Hindlimb muscle (tissue), 1 donor: ENCODE measurements around the gene PCDH1. TPM values are rescaled to one million over a fixed set of nuclear protein-coding genes. Genes with fewer than 3 reads are reported as not detected.

ENCODE experiments used
- DNase-seq: peaks from one replicate; pipeline ENCODE4 v3.0.0-alpha.2; 2013
- polyA plus RNA-seq: library from polyadenylated mRNA; unstranded; fragments of 120-200 nt; gene quantifications from one replicate; pipeline ENCODE4 v1.2.1, GENCODE V29; 2013; ENCODE audit not compliant: insufficient read length

Gene PCDH1
- polyA plus RNA-seq, 1 donor: 18.8 TPM

DNA sequence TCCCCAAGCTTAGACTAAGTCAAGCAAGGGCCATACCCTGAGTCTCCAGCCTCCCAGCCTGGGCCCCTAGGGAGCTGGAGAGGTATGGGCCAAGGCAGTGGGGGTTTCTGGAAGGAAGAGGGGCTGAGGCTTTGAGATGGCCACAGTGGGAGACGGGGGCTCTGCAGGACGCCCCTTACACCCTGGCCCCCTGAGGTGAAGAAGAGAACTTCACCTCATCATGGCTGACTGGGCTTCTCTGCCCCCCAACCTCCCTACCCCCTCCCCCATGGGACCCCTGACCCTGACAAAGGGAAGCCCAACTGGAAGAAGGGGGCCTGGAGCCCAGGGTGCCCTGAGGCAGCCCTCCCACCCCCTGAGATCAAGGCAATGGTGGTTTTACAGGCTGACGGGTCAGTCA lies 25.8 kb downstream of the PCDH1 start:
- DNase-seq: no peak

DNA sequence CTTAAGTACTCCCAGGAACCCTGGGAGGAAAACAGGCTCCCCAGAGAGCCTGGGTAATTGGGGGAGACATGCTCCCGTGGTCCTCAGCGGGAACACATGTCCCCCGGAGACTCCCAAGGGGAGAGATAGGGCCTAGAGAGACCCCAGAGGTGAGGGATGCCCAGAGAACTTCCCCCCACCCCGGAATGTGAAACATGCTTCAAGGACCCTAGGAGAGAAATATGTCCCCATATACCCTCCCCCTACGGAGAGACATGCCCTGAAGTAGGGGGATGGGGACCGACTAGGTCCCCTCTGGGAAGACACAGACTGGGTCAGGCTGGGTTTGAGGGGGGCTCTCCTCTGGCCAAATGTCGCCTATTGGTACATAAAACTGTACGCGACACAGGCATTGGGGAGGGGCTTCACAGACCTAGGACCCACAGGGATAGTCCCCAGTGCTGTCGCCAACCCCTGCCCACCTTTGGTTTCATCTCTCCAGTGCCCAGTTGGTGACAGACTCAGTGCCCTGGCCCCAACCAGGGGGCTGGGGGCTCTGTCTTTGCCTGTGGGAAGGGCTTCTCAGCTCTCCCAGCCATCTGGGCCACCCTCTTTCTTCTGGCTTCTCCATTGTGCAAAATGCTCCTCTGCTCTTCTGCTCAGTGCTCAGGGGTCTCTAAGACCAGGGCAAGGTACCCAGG lies 26.9 kb downstream of the PCDH1 start:
- DNase-seq: no peak

DNA sequence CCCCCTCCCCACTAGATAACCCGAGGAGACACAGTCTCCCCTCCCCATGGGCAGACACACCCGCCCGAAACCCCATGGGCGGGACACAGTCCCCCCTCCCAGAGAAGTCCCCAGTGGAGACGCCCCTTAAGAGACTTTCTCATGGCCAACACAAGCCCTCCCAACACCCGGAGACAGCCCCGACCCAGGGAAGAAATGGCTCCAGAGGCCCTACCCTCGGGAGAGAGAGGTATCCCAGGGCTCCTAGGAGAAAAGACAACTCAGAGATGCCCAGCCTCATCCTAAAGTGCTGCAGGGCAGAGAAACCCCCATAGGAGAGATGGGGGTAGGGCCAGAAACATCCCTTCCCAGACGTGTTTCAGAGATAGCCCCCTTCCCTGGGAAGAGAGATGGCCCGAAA lies 27.4 kb downstream of the PCDH1 start:
- no peak for DNase-seq

DNA sequence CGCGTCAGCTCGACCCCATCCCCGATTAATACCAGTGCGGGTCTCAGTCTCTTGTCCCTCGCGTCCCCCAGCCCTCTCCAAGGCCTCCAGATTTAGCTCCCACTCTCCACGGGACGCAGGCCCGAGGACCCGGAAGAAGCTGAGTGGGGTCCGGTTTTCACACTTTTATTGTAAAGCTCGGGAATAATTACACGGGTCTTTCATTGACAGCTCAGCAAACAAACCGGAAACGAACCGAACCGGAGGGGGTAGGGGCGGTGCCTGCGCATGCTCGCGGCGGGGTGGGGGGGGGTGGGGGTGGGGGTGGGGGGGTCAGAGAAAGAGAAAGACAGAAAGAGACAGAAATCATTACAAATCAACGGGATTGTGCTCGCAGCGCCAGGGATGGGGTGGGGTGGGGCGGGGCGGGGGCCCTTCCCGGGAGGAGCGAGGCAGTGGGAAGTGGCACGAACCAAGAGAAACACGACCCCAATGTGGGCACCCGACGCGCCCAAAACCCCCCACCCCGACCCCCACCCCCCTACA lies 27.9 kb downstream of the PCDH1 start:
- peak; percentile 47 for DNase-seq

DNA sequence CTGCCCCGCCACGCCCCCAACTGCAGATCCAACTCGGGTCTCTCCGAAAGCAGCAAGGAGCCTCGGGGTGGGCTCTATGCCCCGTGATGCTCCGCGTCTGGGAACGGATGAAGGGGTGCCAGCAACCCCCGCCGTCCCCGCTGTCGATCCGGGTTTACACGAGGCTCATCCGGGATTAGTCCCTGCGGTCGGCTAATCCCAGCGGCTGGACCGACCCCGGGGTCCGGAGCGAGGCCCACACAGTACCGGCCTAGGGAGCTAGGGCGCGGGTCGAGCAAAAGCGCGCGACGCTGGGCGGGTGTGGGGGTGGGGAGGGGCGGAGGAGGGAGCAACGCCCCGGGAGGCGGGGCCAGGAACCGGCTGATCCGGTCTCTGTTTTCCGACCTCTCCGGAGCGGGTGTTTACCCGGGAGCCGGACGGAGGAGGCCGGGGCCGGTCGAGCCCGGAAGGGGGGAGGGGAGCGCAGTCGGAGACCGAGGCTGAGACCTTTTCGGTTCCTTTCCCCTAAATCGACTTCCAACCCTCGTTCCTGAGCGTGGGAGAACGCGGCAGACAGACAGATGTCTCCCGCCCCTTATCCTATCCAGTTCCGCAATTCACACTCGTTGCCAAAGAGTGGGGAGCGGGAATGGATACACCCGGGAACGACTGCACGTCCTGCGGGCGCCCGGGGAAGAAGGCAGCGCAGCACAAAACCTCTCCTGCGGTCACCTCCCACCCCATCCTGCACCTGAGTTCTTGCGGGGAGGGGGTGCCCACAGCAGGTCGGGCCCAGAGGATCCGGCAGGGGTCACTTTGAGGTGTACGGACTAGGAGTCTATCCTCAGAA lies 28.6 kb downstream of the PCDH1 start:
- DNase-seq: peak; percentile 88

DNA sequence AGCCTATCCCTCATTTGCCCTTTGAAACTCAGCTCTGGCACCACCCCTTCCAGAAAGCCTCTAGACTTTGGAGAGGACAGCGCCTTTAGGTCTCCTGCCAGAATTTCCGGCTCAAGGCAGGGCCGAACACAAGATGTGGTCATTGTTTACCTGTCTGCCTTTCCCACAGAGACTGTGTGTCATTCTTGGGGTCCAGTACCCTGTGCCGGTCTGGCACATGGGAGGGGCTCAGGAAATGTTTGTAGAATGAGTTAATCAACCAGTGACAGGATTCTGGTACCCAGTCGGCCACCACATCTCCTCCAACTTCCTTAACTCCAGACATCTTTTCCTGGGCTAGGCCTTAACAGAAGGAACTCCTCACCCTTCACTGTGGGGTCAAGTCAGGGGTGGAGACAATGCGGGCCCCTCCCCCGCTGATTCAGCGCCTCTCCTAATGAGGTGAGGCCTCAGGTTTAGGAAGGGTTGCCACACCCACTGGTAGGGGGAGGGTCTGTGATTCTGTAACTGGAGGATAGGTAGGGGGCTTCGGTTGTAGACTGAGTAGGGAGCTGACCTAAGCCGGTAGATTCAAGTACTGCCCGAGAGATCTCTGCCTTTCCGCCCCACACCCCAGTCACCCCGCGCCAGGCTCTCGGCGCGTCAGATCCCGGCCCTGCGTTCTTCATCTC lies 29.3 kb downstream of the PCDH1 start:
- peak; percentile 19 for DNase-seq

DNA sequence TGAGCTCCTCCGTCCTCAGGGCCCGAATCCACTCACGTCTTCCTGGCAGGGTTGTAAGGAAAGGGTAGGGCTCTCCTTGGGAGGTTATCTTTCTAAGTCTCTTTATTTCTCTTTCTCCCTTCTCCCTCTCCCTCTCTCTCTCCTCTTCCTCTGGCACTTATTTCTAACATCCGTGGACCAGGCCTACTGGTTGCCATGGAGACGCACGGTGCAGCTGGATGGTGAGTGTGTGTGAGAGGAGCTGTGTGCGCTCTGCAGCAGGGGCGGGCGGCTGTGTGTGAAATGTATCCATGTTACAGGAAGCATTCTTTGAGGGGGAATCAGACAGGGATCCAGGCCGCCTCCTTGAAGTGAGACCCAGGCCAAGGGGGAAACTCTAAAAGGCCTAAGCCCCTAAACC lies 32.2 kb downstream of the PCDH1 start:
- no peak for DNase-seq

DNA sequence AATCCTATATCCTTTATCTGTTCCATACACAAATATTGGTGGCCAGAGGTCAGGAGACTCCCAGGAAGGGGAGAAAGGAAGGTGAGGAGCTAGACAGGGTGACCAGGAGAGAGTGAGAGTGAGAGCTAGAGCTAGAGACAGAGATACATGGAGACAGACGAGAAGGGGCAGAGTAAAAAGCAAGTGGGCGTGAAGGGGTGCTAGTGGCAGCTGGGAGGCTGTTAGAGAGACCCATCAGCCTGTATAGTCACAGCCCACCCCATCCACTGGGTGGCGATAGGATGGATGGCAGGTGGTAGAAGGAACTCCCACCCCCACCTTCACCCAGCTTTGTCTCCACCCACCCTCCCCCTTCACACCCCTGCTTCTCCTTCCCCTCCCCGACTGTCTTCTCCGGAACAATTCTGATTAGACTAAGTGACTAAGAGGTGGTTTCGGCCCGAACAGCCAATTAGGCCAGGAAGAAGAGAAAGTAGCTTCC lies 32.8 kb downstream of the PCDH1 start:
- DNase-seq: no peak

DNA sequence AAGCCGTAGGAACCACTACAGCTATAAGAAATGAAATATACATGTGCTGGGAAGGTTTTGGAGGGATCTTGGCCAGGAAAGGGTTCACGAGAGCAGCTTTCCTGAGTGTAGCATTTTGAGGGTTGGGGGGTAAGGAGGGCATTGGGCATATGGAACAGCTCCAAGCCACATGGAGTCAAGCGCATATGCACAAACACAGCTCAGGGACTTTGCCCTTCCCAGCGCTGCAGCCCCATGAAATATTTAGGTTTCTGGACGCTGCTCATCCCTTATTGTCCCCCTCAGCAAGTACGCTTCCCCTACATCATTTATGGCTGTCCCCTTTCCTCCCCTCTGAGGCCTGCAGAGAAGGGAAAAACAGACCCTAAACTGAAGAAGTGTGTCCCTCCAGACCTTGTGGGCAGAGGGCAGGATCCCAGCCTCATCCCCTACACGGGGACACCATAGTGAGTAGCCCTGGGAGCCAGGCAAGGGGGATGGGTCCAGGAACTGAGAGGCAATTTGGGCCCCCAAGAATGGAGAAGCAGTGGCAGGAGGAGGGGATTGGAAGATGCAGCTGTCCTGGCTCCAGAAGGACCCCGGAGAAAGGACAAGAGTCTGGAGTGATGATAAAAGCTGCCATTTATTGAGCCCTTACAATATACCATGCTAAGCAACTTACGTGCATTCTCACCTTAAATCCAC lies 33.7 kb downstream of the PCDH1 start:
- no peak for DNase-seq

DNA sequence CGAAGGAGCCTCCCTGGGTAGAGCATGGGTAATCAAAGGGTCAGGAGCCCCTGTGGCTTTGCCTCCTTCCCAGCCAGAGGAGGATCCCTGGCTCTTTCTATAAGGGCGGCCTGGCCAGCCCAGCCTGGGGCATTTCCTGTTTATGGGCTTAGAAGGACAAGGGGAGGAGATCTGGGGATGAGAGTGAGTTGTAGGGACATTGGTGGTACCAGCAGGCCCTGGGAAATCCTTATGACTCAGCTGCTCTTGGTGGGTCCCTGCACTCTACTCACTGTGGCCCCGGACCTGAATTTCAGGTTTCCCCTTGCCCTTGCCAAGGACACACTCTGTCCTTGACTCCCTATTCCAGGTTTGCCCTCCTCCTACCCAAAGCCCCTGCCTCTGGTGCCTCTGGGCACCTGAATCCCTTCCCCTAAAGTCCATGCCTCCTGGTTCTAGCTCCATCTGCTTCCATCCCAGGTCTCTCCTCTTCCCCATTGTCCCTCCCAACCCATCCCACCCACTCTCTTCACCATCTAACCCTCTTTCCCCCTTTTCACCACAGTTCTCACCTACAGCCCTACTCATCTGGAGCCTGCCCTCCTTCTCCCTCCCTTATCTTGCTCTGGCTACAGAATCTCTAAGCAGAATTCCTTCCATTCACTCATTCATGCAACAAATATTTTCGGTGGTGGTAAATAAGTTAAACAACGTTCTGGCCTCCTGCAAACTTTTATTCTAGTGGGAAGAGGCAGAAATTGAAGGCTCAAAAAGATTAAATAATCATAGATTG lies 34.9 kb downstream of the PCDH1 start:
- DNase-seq: no peak

DNA sequence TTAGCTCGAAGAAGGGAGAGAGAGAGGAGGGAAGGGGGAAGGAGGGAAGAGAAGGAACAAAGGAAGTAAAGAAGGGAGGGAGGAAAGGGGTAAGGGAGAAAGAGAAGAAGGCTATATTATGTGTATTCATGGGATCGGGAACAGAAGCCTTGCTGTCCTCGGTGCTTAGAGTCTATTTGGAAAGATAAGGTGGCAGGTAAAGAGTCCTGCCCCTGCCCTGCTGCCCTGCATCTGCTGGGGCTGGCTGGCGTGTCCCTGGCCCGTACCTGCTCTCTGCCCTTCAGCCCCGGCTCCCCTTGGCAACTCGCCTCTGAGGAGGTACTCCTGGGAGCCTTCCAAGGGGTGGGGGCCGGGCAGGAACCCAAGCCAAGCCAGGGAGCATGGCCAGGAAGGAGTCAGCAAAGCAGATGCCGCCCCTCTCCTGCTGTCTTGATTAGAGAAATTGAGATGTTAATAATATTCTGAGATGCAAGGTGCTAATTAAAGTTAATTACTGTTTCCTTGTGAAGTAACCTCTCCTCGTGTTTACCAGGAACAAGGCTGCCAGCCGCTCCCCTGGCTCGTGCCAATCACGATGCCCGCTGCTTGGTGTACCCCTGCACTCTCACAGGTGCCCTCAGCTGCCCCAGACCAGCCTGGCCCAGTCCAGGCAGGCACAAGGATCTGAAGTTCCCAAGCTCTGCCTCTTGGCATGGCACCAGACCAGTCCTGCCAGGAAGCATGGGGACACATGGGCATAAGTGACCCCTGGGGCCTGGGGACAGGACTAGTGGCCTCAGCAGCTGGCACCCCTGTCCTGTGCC lies 36.6 kb downstream of the PCDH1 start:
- no peak for DNase-seq

DNA sequence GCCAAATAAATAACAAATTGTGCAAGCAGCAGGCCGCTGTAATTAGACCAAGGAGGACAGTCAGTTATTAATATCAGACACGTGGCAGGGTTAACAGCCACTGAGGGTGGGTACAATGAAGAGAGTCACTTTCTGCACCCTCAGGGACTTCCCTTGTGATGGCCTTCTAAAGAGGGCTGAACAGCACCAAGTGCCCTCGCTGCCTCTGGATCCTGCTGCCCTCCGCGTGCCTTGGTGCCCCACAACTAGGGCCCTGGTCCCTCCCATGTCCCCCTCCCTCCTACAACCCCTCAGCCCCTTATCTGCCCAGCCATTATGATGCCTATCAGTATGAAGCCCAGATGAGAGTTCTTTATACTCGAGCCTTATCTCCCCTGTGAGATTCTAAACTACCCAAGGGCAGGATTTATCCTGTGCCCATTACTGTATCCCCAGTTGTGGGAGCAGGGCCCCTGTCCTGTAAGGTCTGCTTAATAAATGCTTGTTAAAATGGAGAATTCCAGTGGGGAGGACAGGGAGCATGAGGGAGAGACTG lies 37.3 kb downstream of the PCDH1 start:
- no peak for DNase-seq

DNA sequence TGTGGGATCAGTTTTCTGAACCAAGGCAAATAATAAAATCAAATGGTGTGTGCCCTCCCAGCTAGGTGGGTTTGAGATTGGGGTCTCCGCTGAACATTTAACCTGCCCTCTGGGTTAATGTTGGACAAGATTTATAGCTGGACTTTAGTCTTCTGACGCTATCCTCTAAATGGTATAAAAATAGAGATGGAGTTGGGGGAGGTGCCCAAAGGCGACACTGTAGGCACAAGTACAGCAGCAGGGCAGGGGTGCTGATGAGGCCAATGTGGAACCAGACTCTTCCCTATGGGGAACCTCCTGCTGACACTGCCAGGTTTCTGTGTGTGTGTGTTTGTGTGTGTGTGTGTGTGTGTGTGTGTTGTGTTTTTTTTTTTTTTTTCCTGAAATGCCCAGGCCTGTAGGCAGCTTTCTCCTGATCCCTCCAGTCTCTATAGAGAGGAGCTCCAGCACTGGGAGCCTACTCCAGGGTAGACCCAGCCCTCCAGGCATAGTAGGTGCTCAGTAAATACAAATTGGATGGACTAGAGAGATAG lies 37.9 kb downstream of the PCDH1 start:
- no peak for DNase-seq

DNA sequence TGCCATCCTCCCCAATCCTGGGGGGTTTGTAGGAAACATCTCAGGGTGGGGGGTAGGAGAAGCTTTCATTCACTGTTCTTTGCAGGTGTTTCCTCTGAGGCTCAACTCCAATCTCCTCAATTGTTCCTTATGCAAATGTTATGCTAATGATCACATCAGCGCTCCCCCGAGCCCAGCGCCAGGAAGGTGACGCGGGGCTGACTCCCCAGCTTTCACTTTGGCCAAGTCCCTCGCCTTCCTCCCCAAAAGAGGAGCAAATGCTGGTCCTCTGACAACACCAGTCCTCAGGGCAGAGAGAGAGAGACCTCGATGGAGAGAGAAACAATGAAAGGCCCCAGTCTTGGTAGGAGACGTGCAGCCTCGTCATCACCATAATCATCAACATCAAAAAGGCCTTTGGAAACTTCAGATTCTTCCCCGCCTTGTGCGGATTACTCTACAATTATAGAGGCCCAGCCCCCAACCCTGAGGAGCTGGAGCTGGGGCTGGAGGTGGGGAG lies 39.1 kb downstream of the PCDH1 start:
- no peak for DNase-seq

DNA sequence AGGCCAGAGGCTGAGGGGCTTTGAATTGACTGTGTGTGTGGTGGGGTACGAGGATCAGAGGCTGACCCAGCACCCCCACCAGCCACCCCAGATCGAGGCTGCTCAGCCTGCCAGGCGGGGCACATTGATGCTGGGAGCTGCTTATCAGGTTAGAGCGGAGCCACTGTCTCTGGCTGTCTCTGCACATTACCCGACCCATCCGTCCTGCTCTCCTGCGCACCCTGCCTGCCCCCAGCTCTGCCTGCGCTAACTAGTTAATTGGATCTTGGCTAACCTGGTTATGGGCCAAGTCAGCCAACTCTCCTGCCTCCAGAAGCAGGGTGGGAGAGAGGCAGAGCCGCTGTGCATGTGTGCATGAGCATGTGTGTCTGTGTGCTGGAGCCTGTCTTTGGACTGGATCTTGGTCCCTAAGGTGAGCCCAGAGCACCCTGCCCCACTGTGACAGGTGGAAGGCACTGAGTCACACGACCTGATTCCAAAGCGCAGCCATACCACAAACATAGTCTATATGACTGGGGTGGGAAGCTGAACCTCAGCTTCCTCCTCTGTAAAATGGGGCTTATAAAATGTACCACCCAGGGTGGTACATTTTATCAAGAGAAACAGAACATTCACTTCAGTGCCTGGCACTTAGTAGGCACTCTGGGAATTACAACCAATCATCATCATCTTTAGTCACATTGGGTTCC lies 39.7 kb downstream of the PCDH1 start:
- no peak for DNase-seq

DNA sequence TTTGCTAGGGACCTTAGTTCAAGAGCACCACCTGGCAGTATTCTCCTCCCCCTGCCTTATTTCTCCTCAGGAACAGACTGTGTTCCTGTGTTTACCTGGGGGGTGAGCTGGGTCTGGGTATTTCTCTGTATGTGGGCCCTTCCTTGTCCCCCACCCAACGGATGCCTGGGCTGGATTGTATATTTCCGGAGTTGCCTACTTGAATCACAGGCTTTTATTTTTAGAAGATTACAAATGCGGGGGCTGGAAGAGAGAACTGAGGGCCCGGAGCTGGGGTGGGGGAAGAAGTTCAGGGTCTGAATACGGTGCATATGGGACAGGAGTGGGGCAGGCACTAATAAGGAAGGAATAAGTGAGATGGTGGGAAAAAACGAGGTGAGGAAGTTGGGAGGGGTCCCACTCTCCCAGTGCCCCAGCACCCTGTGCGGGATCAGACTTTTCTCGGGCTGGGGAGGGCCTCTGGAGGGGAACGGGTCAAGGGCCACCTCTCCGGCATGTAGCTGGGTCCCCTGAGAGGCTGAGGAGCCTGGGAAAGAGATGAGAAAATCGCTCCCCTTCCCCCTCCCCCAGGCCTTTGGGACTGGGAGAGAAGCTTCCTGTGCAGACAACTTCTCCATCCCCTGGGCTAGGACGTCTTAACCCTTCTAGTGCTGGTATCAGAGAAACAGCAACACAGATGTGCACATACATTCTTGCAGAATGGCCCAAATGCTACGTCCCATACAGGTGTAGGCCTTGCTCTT lies 42.1 kb downstream of the PCDH1 start:
- no peak for DNase-seq

DNA sequence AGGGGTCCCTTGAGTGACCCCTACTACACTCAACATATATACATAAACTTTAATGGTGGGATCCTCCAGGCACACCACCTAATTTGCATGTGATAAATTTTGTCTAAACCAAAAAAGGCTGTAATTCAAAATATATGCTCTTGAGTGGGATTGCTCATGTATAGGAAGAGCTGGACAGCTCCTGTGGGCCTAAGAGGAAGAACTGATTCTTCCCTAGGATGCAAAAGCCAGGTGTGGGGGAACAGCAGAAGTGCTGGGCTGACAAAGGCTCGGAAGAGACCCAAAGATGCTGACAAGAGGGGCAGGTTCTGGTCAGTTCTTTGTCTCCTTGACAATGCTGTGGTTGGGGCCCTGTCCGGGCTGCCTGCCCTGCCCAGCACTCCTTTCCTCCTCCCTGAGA lies 43.9 kb downstream of the PCDH1 start:
- DNase-seq: no peak

DNA sequence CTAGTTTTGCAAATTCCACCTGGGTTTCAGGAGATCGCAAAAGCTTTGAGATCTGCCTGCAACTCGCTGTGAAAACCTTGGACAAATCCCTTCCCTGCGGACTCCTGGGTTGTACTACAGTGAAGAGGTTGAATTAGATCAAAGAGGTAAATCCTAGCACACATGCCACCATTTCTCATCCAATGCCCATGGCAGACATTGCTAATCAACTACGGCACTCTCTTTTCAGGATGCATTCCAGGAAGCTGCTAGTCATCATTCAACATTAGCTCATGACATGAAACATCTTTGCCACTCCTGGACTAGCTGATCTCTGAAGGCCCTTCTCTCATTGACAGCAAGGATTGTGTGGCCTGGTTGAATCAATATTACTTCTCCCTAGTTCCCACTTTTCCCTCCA lies 46.1 kb downstream of the PCDH1 start:
- DNase-seq: no peak

DNA sequence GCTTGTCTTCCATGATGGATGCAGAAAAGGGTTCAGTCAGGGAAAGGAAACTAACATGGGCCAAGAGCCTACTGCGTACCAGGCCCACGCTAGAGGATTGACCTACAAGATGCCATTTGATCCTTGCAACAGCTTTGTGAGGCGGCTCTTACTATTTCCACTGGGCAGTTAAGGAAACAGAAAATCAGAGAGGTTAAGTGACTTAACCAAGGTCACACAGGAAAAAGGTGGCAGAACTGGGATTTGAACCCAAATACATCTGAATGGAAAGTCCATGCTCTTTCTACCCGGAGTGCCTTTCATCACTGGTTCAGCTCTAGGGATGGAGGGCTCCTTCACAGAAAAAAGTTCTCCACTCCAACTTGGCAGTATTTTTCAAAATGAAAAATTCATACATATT lies 50.0 kb downstream of the PCDH1 start:
- DNase-seq: no peak
